Measurements from ENCODE around the gene APOA4. TPM values are rescaled to one million over a fixed set of nuclear protein-coding genes. Genes with fewer than 3 reads are reported as not detected.

The APOA4 gene
- total RNA-seq, 1 donor from 2014 or later = 0.52 TPM

- H3K4me1 ChIP-seq (ENCODE audit: control insufficient read depth in 3 of 3, insufficient read depth in 3 of 3, low read length in 3 of 3) = peaks cover 15 to 22% (median 21%) of the 10 kb centered on the region in 3 donors
- H3K27me3 ChIP-seq (ENCODE audit: control insufficient read depth in 3 of 3, insufficient read depth in 3 of 3, low read length in 3 of 3) = peaks cover 0 to 2% (median 0%) of the 10 kb centered on the region in 3 donors
- no peaks in the 10 kb centered on the region for H3K9me3 ChIP-seq (ENCODE audit: control insufficient read depth in 3 of 3, low read length in 3 of 3)
- no peak overlapping the region for H3K9ac ChIP-seq (ENCODE audit: low read depth in 1 of 3, low read length in 3 of 3)
- no peaks in the 10 kb centered on the region for H3K36me3 ChIP-seq (ENCODE audit: control insufficient read depth in 3 of 3, insufficient read depth in 3 of 3, low read length in 3 of 3)
- no peak overlapping the region for H3K4me3 ChIP-seq (ENCODE audit: low read length in 3 of 3)
- H3K27ac ChIP-seq (ENCODE audit: low read depth, low read length) = no peak overlapping the region
These were observed 9.5 kb upstream of the APOA4 start for GRCh38 chr11:116832350-116833290.

DNA sequence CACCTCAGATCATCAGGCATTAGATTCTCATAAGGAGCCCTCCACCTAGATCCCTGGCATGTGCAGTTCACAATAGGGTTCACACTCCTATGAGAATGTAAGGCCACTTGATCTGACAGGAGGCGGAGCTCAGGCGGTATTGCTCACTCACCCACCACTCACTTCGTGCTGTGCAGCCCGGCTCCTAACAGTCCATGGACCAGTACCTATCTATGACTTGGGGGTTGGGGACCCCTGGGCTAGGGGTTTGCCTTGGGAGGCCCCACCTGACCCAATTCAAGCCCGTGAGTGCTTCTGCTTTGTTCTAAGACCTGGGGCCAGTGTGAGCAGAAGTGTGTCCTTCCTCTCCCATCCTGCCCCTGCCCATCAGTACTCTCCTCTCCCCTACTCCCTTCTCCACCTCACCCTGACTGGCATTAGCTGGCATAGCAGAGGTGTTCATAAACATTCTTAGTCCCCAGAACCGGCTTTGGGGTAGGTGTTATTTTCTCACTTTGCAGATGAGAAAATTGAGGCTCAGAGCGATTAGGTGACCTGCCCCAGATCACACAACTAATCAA, 8.8 kb upstream of the APOA4 start:
- H3K9ac ChIP-seq (ENCODE audit: low read depth in 1 of 3, low read length in 3 of 3) = no peak overlapping the region

DNA sequence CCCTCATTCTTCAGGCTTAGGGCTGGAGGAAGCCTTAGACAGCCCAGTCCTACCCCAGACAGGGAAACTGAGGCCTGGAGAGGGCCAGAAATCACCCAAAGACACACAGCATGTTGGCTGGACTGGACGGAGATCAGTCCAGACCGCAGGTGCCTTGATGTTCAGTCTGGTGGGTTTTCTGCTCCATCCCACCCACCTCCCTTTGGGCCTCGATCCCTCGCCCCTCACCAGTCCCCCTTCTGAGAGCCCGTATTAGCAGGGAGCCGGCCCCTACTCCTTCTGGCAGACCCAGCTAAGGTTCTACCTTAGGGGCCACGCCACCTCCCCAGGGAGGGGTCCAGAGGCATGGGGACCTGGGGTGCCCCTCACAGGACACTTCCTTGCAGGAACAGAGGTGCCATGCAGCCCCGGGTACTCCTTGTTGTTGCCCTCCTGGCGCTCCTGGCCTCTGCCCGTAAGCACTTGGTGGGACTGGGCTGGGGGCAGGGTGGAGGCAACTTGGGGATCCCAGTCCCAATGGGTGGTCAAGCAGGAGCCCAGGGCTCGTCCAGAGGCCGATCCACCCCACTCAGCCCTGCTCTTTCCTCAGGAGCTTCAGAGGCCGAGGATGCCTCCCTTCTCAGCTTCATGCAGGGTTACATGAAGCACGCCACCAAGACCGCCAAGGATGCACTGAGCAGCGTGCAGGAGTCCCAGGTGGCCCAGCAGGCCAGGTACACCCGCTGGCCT, 7.2 kb upstream of the APOA4 start:
- H3K27me3 ChIP-seq (ENCODE audit: control insufficient read depth in 3 of 3, insufficient read depth in 3 of 3, low read length in 3 of 3) = peaks cover 0 to 2% (median 0%) of the 10 kb centered on the region in 3 donors

More for the DNA sequence above, 8.8 kb upstream of the APOA4 start:
- Histone ChIP-seq H3K4me1 (ENCODE audit: control insufficient read depth in 3 of 3, insufficient read depth in 3 of 3, low read length in 3 of 3) (peaks cover 15 to 22% (median 21%) of the 10 kb centered on the region in 3 donors), H3K27me3 (ENCODE audit: control insufficient read depth in 3 of 3, insufficient read depth in 3 of 3, low read length in 3 of 3) (peaks cover 0 to 2% (median 0%) of the 10 kb centered on the region in 3 donors), H3K4me3 (ENCODE audit: low read length in 3 of 3) (no peak overlapping the region), H3K27ac (ENCODE audit: low read depth, low read length) (no peak overlapping the region), H3K36me3 (ENCODE audit: control insufficient read depth in 3 of 3, insufficient read depth in 3 of 3, low read length in 3 of 3) (no peaks in the 10 kb centered on the region), H3K9me3 (ENCODE audit: control insufficient read depth in 3 of 3, low read length in 3 of 3) (no peaks in the 10 kb centered on the region)

GRCh38 chr11:116829525-116830183, 6.5 kb upstream of the APOA4 start, which contains the start of gene APOC3:
APOC3 (plus strand) TSS chr11:116829907; CDS start chr11:116830583, 676 bp downstream.
- Histone ChIP-seq H3K4me3 (ENCODE audit: low read length in 3 of 3) (no peak within 1 kb of the TSS), H3K36me3 (ENCODE audit: control insufficient read depth in 3 of 3, insufficient read depth in 3 of 3, low read length in 3 of 3) (no peaks in the 10 kb centered on the region), H3K9ac (ENCODE audit: low read depth in 1 of 3, low read length in 3 of 3) (no peak within 1 kb of the TSS), H3K4me1 (ENCODE audit: control insufficient read depth in 3 of 3, insufficient read depth in 3 of 3, low read length in 3 of 3) (peaks cover 0 to 1% (median under 1%) of the 10 kb centered on the region in 3 donors), H3K27ac (ENCODE audit: low read depth, low read length) (no peak within 1 kb of the TSS), H3K9me3 (ENCODE audit: control insufficient read depth in 3 of 3, low read length in 3 of 3) (no peaks in the 10 kb centered on the region), H3K27me3 (ENCODE audit: control insufficient read depth in 3 of 3, insufficient read depth in 3 of 3, low read length in 3 of 3) (peaks cover 0 to 2% (median 0%) of the 10 kb centered on the region in 3 donors)

More for the DNA sequence above, 7.2 kb upstream of the APOA4 start:
- no peak overlapping the region for H3K4me3 ChIP-seq (ENCODE audit: low read length in 3 of 3)
- no peaks in the 10 kb centered on the region for H3K36me3 ChIP-seq (ENCODE audit: control insufficient read depth in 3 of 3, insufficient read depth in 3 of 3, low read length in 3 of 3)
- H3K9ac ChIP-seq (ENCODE audit: low read depth in 1 of 3, low read length in 3 of 3) = no peak overlapping the region
- H3K9me3 ChIP-seq (ENCODE audit: control insufficient read depth in 3 of 3, low read length in 3 of 3) = no peaks in the 10 kb centered on the region
- H3K27ac ChIP-seq (ENCODE audit: low read depth, low read length) = no peak overlapping the region
- H3K4me1 ChIP-seq (ENCODE audit: control insufficient read depth in 3 of 3, insufficient read depth in 3 of 3, low read length in 3 of 3) = peaks cover 6 to 8% (median 7%) of the 10 kb centered on the region in 3 donors

DNA sequence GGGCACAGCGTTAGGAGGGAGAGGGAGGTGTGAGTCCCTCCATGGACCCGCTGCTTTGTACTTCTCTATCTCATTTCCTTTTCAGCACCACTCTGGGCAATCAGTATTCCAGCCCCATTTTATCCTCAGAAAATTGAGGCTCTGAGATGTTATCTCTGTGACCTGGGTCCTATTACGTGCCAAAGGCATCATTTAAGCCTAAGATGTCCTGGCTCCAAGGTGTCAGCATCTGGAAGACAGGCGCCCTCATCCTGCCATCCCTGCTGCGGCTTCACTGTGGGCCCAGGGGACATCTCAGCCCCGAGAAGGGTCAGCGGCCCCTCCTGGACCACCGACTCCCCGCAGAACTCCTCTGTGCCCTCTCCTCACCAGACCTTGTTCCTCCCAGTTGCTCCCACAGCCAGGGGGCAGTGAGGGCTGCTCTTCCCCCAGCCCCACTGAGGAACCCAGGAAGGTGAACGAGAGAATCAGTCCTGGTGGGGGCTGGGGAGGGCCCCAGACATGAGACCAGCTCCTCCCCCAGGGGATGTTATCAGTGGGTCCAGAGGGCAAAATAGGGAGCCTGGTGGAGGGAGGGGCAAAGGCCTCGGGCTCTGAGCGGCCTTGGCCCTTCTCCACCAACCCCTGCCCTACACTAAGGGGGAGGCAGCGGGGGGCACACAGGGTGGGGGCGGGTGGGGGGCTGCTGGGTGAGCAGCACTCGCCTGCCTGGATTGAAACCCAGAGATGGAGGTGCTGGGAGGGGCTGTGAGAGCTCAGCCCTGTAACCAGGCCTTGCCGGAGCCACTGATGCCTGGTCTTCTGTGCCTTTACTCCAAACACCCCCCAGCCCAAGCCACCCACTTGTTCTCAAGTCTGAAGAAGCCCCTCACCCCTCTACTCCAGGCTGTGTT, 5.8 kb upstream of the APOA4 start:
- Histone ChIP-seq H3K9me3 (ENCODE audit: control insufficient read depth in 3 of 3, low read length in 3 of 3) (no peaks in the 10 kb centered on the region), H3K9ac (ENCODE audit: low read depth in 1 of 3, low read length in 3 of 3) (no peak overlapping the region), H3K4me1 (ENCODE audit: control insufficient read depth in 3 of 3, insufficient read depth in 3 of 3, low read length in 3 of 3) (no peaks in the 10 kb centered on the region), H3K27me3 (ENCODE audit: control insufficient read depth in 3 of 3, insufficient read depth in 3 of 3, low read length in 3 of 3) (peaks cover 0 to 2% (median 0%) of the 10 kb centered on the region in 3 donors), H3K36me3 (ENCODE audit: control insufficient read depth in 3 of 3, insufficient read depth in 3 of 3, low read length in 3 of 3) (no peaks in the 10 kb centered on the region), H3K4me3 (ENCODE audit: low read length in 3 of 3) (no peak overlapping the region), H3K27ac (ENCODE audit: low read depth, low read length) (no peak overlapping the region)

DNA sequence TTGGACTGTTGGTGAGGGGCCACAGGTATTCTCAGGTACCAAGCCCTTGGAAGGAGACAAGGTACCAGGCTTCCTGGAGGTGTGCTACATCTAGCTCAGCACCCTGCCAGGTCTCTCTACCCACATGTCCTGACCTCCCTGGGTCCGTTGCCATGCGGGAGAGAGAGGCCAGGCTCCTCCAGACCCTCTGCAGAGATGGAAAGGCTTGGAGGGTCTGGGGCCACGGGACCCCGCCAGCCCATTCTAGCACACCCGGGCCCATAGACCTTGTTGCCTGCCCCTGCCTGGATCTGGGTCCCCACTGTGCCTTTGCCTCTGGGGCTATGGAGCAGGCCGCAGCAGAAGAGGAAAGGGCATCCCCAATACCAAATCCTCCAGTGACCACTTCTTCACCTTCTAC, 4.4 kb upstream of the APOA4 start:
- peaks cover 4 to 12% (median 6%) of the 10 kb centered on the region in 3 donors for H3K4me1 ChIP-seq (ENCODE audit: control insufficient read depth in 3 of 3, insufficient read depth in 3 of 3, low read length in 3 of 3)
- H3K9ac ChIP-seq (ENCODE audit: low read depth in 1 of 3, low read length in 3 of 3) = no peak overlapping the region
- no peak overlapping the region for H3K27ac ChIP-seq (ENCODE audit: low read depth, low read length)
- no peak overlapping the region for H3K4me3 ChIP-seq (ENCODE audit: low read length in 3 of 3)
- H3K9me3 ChIP-seq (ENCODE audit: control insufficient read depth in 3 of 3, low read length in 3 of 3) = no peaks in the 10 kb centered on the region
- no peaks in the 10 kb centered on the region for H3K36me3 ChIP-seq (ENCODE audit: control insufficient read depth in 3 of 3, insufficient read depth in 3 of 3, low read length in 3 of 3)
- no peaks in the 10 kb centered on the region for H3K27me3 ChIP-seq (ENCODE audit: control insufficient read depth in 3 of 3, insufficient read depth in 3 of 3, low read length in 3 of 3)

GRCh38 chr11:116826751-116827431, 3.8 kb upstream of the APOA4 start:
- H3K27me3 ChIP-seq (ENCODE audit: control insufficient read depth in 3 of 3, insufficient read depth in 3 of 3, low read length in 3 of 3) = no peaks in the 10 kb centered on the region
- H3K9ac ChIP-seq (ENCODE audit: low read depth in 1 of 3, low read length in 3 of 3) = no peak overlapping the region
- no peak overlapping the region for H3K4me3 ChIP-seq (ENCODE audit: low read length in 3 of 3)
- H3K36me3 ChIP-seq (ENCODE audit: control insufficient read depth in 3 of 3, insufficient read depth in 3 of 3, low read length in 3 of 3) = no peaks in the 10 kb centered on the region
- peaks cover 4 to 18% (median 9%) of the 10 kb centered on the region in 3 donors for H3K4me1 ChIP-seq (ENCODE audit: control insufficient read depth in 3 of 3, insufficient read depth in 3 of 3, low read length in 3 of 3)
- no peak overlapping the region for H3K27ac ChIP-seq (ENCODE audit: low read depth, low read length)
- no peaks in the 10 kb centered on the region for H3K9me3 ChIP-seq (ENCODE audit: control insufficient read depth in 3 of 3, low read length in 3 of 3)

DNA sequence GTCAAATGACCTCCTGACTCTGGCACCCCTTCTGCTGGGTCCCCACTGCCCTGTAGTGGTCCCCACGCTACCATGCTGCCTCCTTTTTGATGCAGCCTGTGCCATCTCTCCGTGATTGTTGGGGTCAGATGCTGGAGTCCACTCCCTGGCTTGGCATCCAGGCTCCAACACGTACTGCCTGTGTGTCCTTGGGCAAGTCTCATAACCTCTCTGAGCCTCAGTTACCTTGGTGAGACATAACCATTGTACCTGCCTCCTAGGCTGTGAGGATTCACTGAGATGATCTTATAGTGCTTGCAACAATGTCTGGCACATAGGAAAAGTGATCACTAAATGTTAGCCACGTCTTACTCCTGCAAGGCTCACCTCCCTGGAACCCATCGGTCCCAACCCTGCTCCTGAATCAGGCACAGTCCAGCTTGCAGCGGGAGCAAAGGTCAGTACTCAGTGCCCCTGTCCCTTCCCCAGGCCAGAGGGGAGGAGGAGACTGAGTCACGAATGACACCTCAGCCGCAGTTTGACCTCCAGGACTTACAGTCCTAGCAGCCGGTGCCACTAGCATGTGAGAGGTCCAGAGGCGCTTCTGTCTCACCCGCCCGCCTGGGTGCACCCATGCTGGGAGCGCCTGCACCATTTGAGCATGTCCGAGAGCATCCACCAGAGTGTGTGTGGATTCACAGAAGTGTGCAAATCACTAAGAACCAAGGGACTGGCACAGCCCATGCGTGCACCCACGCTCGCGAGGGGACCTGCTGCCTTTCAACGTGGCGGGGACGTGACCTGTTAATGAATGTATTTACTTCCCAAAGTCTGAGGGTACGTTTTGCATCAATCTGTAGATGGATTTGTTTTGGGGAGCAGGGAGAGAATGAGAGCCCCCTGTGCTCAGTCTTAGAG, 3.0 kb upstream of the APOA4 start:
- peaks cover 4 to 24% (median 9%) of the 10 kb centered on the region in 3 donors for H3K4me1 ChIP-seq (ENCODE audit: control insufficient read depth in 3 of 3, insufficient read depth in 3 of 3, low read length in 3 of 3)
- no peak overlapping the region for H3K27ac ChIP-seq (ENCODE audit: low read depth, low read length)
- H3K36me3 ChIP-seq (ENCODE audit: control insufficient read depth in 3 of 3, insufficient read depth in 3 of 3, low read length in 3 of 3) = no peaks in the 10 kb centered on the region
- no peaks in the 10 kb centered on the region for H3K27me3 ChIP-seq (ENCODE audit: control insufficient read depth in 3 of 3, insufficient read depth in 3 of 3, low read length in 3 of 3)
- H3K9ac ChIP-seq (ENCODE audit: low read depth in 1 of 3, low read length in 3 of 3) = no peak overlapping the region
- H3K4me3 ChIP-seq (ENCODE audit: low read length in 3 of 3) = no peak overlapping the region
- H3K9me3 ChIP-seq (ENCODE audit: control insufficient read depth in 3 of 3, low read length in 3 of 3) = no peaks in the 10 kb centered on the region

Measured in skeletal muscle tissue (tissue), 4 donors.